HG03196 (cell line): Measurements from ENCODE around the gene SHC2.

Experiments used
- ATAC-seq: cut with Tn5 transposase; IDR thresholded peaks from one replicate; pipeline ENCODE4 v1.9.1; 2021; ENCODE audit not compliant: unreplicated experiment

Gene SHC2

GRCh38 chr19:460877-461720, at the start of gene SHC2:
SHC2 (minus strand) TSS chr19:461033; CDS start chr19:460996, 37 bp downstream.
- no peak for ATAC-seq

GRCh38 chr19:508204-509150, 47.6 kb upstream of the SHC2 start:
- no peak for ATAC-seq

- ATAC-seq, result peak; percentile 64
Observed at GRCh38 chr19:507286-508203, 46.7 kb upstream of the SHC2 start, which contains the start of gene TPGS1. TPGS1 (plus strand) TSS chr19:507497; CDS start chr19:507507, 10 bp downstream.

- ATAC-seq, result peak; percentile 60
Observed at GRCh38 chr19:506404-507285, 45.8 kb upstream of the SHC2 start.

- ATAC-seq, result no peak
Observed at GRCh38 chr19:504616-505015, 43.8 kb upstream of the SHC2 start.

- no peak for ATAC-seq
Observed at GRCh38 chr19:501646-502045, 40.8 kb upstream of the SHC2 start.

- ATAC-seq, result no peak
Observed at GRCh38 chr19:498977-499623, 38.3 kb upstream of the SHC2 start.

GRCh38 chr19:498511-498891, 37.7 kb upstream of the SHC2 start:
- no peak for ATAC-seq

- ATAC-seq, result no peak
Observed at GRCh38 chr19:497869-498510, 37.2 kb upstream of the SHC2 start.

- ATAC-seq, result no peak
Observed at GRCh38 chr19:497491-497868, 36.6 kb upstream of the SHC2 start.

GRCh38 chr19:496986-497385, 36.2 kb upstream of the SHC2 start:
- no peak for ATAC-seq

GRCh38 chr19:496112-496665, 35.4 kb upstream of the SHC2 start, which contains the start of gene MADCAM1:
MADCAM1 (plus strand) TSS chr19:496486; CDS start chr19:496500, 14 bp downstream.
- ATAC-seq, result no peak

GRCh38 chr19:495402-496111, 34.7 kb upstream of the SHC2 start:
- ATAC-seq, result no peak

GRCh38 chr19:495081-495401, 34.2 kb upstream of the SHC2 start:
- no peak for ATAC-seq

- ATAC-seq, result no peak
Observed at GRCh38 chr19:494171-495080, 33.6 kb upstream of the SHC2 start.

GRCh38 chr19:493391-494170, 32.7 kb upstream of the SHC2 start:
- no peak for ATAC-seq
